Psoas muscle (tissue), 8 donors: ENCODE results near the gene DIP2C. TPM values are rescaled to one million over a fixed set of nuclear protein-coding genes. Genes with fewer than 3 reads are reported as not detected.
"Not testable (repeated sequence)": the region's sequence is repeated elsewhere in the genome, so short reads cannot be mapped to it uniquely, and the experiment has no call there.

Source experiments
- ATAC-seq, 4 donors: fragments of 200-7000 bp; cut with Tn5 transposase; one replicate each; pipeline ENCODE4 v1.9.1; 2020; ENCODE audit warnings: moderate library complexity in 3 of 4, mild to moderate bottlenecking in 2 of 4
- DNase-seq, 2 donors: peaks; one replicate each; pipeline ENCODE4 v3.0.0-alpha.2; 2020
- H3K27ac ChIP-seq: fragments of 200-600 bp; one replicate; pipeline ENCODE4 v1.8.0; 2022
- H3K27me3 ChIP-seq, 3 donors: fragments of 200-600 bp in 1 of 3; one replicate each; pipeline versions ENCODE4 v1.6.1 to v1.8.0; 2013 to 2022; ENCODE audit warnings: low read length in 2 of 3, mild to moderate bottlenecking in 2 of 3, moderate library complexity in 1 of 3; ENCODE audit not compliant: insufficient read depth in 3 of 3
- H3K36me3 ChIP-seq, 2 donors: fragments of 200-600 bp in 1 of 2; one replicate each; pipeline versions ENCODE4 v1.6.1 to v1.8.0; 2013 to 2022; ENCODE audit warnings: low read depth in 1 of 2, mild to moderate bottlenecking in 1 of 2, moderate library complexity in 1 of 2; ENCODE audit not compliant: insufficient read depth in 1 of 2
- H3K4me1 ChIP-seq: fragments of 200-600 bp; one replicate; pipeline ENCODE4 v1.8.0; 2022
- H3K4me3 ChIP-seq: fragments of 200-600 bp; one replicate; pipeline ENCODE4 v1.8.0; 2022; ENCODE audit warnings: mild to moderate bottlenecking
- H3K9me3 ChIP-seq: fragments of 200-600 bp; one replicate; pipeline ENCODE4 v1.8.0; 2022
- CTCF ChIP-seq: fragments of 200-600 bp; IDR thresholded peaks from one replicate; pipeline ENCODE4 v1.8.0; 2022; ENCODE audit warnings: antibody characterized with exemption
- WGBS, 3 donors: extraction: QIAGEN DNeasy Blood & Tissue Kit; methylation state at CpG; one replicate each; pipeline versions ENCODE4 v1.1.6 to v1.1.7; 2013; 5-methylcytosine and 5-hydroxymethylcytosine counted together
- intact Hi-C, 2 donors: fragments of 100-400 bp; cut with DNase I; formaldehyde crosslinking; loops; one replicate each; pipeline versions ENCODE4 v1.11.0 to v1.14.2; 2022
- polyA plus RNA-seq, 3 donors: library from polyadenylated mRNA; stranded (reverse); fragments of 200-250 nt; gene quantifications; one replicate each; pipeline ENCODE4 v1.2.3, GENCODE V29; 2013
- total RNA-seq, 4 donors: library from RNA; stranded (reverse); fragmentation: NEBNext Ultra II Directional in 2 of 4; extraction: Animal tissue kit (Norgen Biotek cat#: 25700) in 2 of 4; gene quantifications; one replicate each; pipeline versions ENCODE4 v1.2.1 to v1.2.4, GENCODE V29; 2021 to 2023
- donor health status: healthy with polysubstance abuse.
- donor health status: DM: no; HTN: no; CAD: no; lungs with moderate emphysema.
- donor health status: Bipolar disorder and iron deficiency.
- donor health status: healthy.
- donor health status: DM: yes; HTN: yes; CAD: no.
- donor health status: DM: no; HTN: no; CAD: no.
- donor health status: DM: no; HTN: no; CAD: no.
- donor health status: DM: yes; HTN: yes; CAD: no.

The DIP2C gene
- total and polyA plus RNA-seq, 7 donors, result 7.7 to 32.0 (median 25.0) TPM

DNA sequence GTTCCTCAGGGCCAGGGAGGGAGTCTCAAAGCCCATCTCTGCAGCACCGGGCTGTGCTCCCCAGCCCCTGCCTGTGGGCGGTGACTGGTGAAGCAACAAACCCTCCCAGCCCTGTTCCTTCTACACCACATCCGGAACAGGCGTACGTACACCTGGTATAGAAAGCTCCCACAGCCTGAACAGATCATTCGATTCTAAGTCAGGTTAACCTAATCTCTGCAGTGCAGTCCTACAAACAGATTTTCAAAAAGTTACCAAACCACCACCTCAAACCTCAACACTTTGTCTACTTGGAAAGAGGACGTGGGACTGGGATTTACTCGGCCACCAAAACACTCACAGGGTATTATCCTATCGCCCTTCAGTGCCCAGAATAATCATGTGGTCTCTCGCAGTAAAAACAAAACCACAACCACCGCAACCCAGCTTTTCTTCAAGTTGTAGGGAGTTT is 238.4 kb downstream of the DIP2C start:
- intact Hi-C loops, result no loop called here
- DNase-seq (no peak), ATAC-seq (peak in 2 of 4 donors; percentile 40)
- Histone ChIP-seq H3K36me3 (no peaks in the 10 kb centered on the region), H3K9me3 (no peaks in the 10 kb centered on the region), H3K27me3 (no peaks in the 10 kb centered on the region), H3K27ac (no peak overlapping the region), H3K4me3 (no peak overlapping the region), H3K4me1 (peaks cover 11% of the 10 kb centered on the region)
- 66 to 71% (median 66%) methylated on average over 11 of the region's 11 CpGs for WGBS, 3 donors
- TF ChIP-seq CTCF, result no peak

DNA sequence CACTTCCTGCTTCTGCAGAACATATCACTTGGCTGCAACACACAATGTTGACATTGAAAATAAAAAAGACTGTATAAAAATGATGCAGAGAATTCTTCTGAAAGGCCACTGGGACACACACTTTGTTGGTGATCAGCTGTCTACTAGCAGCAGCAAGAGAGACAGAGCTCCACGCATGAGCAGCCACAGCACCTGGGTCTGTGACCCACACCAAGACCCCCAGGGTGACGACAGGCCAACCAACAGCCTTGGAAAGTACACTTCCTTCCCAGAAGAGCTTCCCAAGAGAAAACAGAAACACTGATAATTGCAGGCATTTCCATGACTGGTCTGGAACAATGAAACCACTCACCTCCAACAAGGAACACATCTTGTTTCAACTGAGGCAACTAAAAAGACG is 239.0 kb downstream of the DIP2C start:
- ATAC-seq, result no peak

DNA sequence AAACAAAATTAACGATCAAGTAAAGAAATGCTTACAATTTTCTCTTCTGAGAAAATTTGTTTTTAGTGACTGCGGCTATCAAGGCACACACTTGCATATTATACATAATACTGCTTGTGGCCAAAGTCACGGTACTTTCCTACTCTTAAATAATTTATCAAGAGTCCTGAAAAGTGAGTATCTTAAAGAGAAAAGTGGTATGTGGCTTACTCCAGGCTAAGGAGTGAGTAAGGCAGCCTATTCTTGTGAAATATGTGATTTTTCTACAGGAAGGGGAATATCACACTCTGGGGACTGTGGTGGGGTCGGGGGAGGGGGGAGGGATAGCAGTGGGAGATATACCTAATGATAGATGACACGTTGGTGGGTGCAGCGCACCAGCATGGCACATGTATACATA is 240.1 kb downstream of the DIP2C start:
- 82 to 88% (median 86%) methylated on average over 4 of the region's 6 CpGs for WGBS, 3 donors

More for the DNA sequence above, 239.0 kb downstream of the DIP2C start:
- Histone ChIP-seq H3K27me3 (no peaks in the 10 kb centered on the region), H3K4me1 (peaks cover 11% of the 10 kb centered on the region), H3K4me3 (no peak overlapping the region), H3K27ac (no peak overlapping the region), H3K36me3 (no peaks in the 10 kb centered on the region), H3K9me3 (no peaks in the 10 kb centered on the region)
- no peak for DNase-seq
- no peak for TF ChIP-seq CTCF
- intact Hi-C loops, result no loop called here
- WGBS, 3 donors, result 67 to 71% (median 68%) methylated on average over 3 of the region's 3 CpGs

GRCh38 chr10:443459-443858 is 246.0 kb downstream of the DIP2C start:
- no peak overlapping the region for H3K27ac ChIP-seq
- intact Hi-C loops, result no loop called here
- H3K4me3 ChIP-seq, result no peak overlapping the region
- H3K36me3 ChIP-seq, result peaks cover 0 to 17% of the 10 kb centered on the region in 2 donors
- no peaks in the 10 kb centered on the region for H3K4me1 ChIP-seq
- DNase-seq (no peak), ATAC-seq (no peak)
- WGBS, 3 donors, result 65 to 91% (median 76%) methylated on average over 2 of the region's 2 CpGs
- no peaks in the 10 kb centered on the region for H3K9me3 ChIP-seq
- H3K27me3 ChIP-seq, result no peaks in the 10 kb centered on the region
- no peak for TF ChIP-seq CTCF

More for the DNA sequence above, 240.1 kb downstream of the DIP2C start:
- DNase-seq, H3K9me3 ChIP-seq, H3K4me3 ChIP-seq, H3K36me3 ChIP-seq, ATAC-seq, H3K27me3 ChIP-seq, intact Hi-C loops, H3K4me1 ChIP-seq, H3K27ac ChIP-seq: not testable (repeated sequence)

DNA sequence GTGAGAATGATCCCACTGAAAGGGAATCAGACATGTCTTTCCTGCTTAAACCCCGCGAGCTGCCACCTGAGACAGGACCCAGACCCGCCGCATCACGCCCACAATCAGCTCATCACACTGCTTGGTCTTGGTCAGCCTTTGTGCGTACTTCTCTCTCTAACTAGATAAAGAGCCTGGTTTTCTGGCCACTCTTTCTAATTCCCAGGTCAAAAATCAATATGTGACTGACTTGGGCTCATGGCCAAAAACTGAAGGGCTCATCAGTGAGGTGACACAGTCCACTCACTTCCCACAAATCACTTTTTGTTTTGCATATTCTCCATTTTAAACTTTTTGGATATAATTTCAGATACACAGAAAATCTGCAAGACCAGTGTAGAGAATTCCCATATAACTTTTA is 247.3 kb downstream of the DIP2C start:
- H3K4me1 ChIP-seq, result no peaks in the 10 kb centered on the region
- H3K4me3 ChIP-seq, result no peak overlapping the region
- no peaks in the 10 kb centered on the region for H3K9me3 ChIP-seq
- DNase-seq (no peak), ATAC-seq (no peak)
- TF ChIP-seq CTCF, result no peak
- intact Hi-C loops, result no loop called here
- H3K27ac ChIP-seq, result no peak overlapping the region
- peaks cover 0 to 17% of the 10 kb centered on the region in 2 donors for H3K36me3 ChIP-seq
- no peaks in the 10 kb centered on the region for H3K27me3 ChIP-seq
- WGBS, 3 donors, result 98 to 99% (median 99%) methylated on average over 4 to 6 of the region's 6 CpGs
